Pancreas (tissue), 10 donors: ENCODE data around the gene SLC35F5. TPM values are rescaled to one million over a fixed set of nuclear protein-coding genes. Genes with fewer than 3 reads are reported as not detected.

Experiments used
- ATAC-seq, 4 donors: fragments of 200-7000 bp; cut with Tn5 transposase; one replicate each; pipeline versions ENCODE4 v1.8.0 to v1.9.1; 2020; ENCODE audit warnings: mild to moderate bottlenecking in 4 of 4, moderate library complexity in 4 of 4
- DNase-seq, 6 donors: peaks; one replicate each; pipeline ENCODE4 v3.0.0-alpha.2; 2020
- FAIRE-seq: peaks from 2 replicates; lab custom pipeline; 2012; peaks lifted over from hg19 to GRCh38; lab: Jason Lieb, UNC
- H3K27ac ChIP-seq, 4 donors: fragments of 200-600 bp; sonication (generic); 1 replicate in 3 of 4; 2 replicates in 1 of 4; pipeline versions ENCODE4 v1.5.0 to v1.8.0; 2020
- H3K27me3 ChIP-seq, 4 donors: fragments of 200-600 bp; one replicate each; pipeline ENCODE4 v1.8.0; 2021
- H3K36me3 ChIP-seq, 3 donors: fragments of 200-600 bp; sonication (generic) in 1 of 3; one replicate each; pipeline versions ENCODE4 v1.5.0 to v1.8.0; 2020 to 2021
- H3K4me1 ChIP-seq, 3 donors: fragments of 200-600 bp; one replicate each; pipeline ENCODE4 v1.8.0; 2021
- H3K4me3 ChIP-seq, 4 donors: fragments of 200-600 bp; sonication (generic) in 2 of 4; one replicate each; pipeline versions ENCODE4 v1.5.0 to v1.8.0; 2020 to 2021
- H3K9me3 ChIP-seq, 4 donors: fragments of 200-600 bp; one replicate each; pipeline ENCODE4 v1.8.0; 2021
- CTCF ChIP-seq, 4 donors: fragments of 200-600 bp; sonication (generic) in 3 of 4; IDR thresholded peaks; one replicate each; pipeline versions ENCODE4 v1.5.0 to v1.8.0; 2021; ENCODE audit warnings: antibody characterized with exemption in 4 of 4
- WGBS, 2 donors: extraction: QIAGEN DNeasy Blood & Tissue Kit; methylation state at CpG; one replicate each; pipeline ENCODE4 v1.1.7; 2013; 5-methylcytosine and 5-hydroxymethylcytosine counted together
- intact Hi-C, 3 donors: fragments of 100-400 bp; cut with DNase I; formaldehyde crosslinking; loops; one replicate each; pipeline versions ENCODE4 v1.11.1 to v1.14.2; 2022
- polyA plus RNA-seq, 2 donors: library from polyadenylated mRNA; stranded (reverse); fragments of 200-250 nt; gene quantifications; one replicate each; pipeline ENCODE4 v1.2.3, GENCODE V29; 2013
- total RNA-seq, 6 donors: library from RNA; stranded (reverse); fragmentation: NEBNext Ultra II Directional in 4 of 6; extraction: Animal tissue kit (Norgen Biotek cat#: 25700) in 4 of 6; gene quantifications; one replicate each; pipeline versions ENCODE4 v1.2.1 to v1.2.4, GENCODE V29; 2021 to 2023
- donor health status: healthy with polysubstance abuse.
- donor health status: DM: no; HTN: no; CAD: no; lungs with moderate emphysema.
- donor health status: DM: no; HTN: no; CAD: no.
- donor health status: control.
- donor health status: control.
- donor health status: Bipolar disorder and iron deficiency.
- donor health status: DM: yes; HTN: yes; CAD: no.
- donor health status: DM: no; HTN: no; CAD: no.
- donor health status: DM: no; HTN: no; CAD: no.
- donor health status: DM: yes; HTN: yes; CAD: no.

The SLC35F5 gene
- total and polyA plus RNA-seq, 8 donors: 12.6 to 58.6 (median 39.1) TPM

DNA sequence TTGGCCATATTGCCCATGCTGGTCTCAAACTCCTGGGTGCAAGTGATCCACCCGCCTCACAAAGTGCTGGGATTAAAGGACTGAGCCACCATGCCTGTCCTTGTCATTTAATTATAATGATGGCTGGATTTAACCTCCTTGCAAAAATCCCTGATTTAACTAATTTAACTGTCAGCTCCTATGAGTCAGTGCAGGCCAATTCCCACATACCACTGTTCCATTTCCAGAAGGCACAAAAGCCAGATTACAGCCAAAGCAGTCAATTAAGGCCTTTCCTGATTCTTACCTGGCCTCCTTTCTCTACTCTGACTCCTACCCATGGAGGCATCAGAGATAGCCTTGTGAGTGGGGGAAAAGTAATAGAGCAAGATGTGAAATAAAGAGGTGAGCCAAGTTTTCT, 12.3 kb upstream of the SLC35F5 start:
- WGBS, 2 donors: 91% methylated on average over 1 of the region's 1 CpG
- FAIRE-seq (no peak), DNase-seq (no peak), ATAC-seq (no peak)
- Histone ChIP-seq H3K27ac (no peak overlapping the region), H3K9me3 (no peaks in the 10 kb centered on the region), H3K4me3 (no peak overlapping the region), H3K36me3 (no peaks in the 10 kb centered on the region), H3K27me3 (no peaks in the 10 kb centered on the region), H3K4me1 (no peaks in the 10 kb centered on the region)
- intact Hi-C loops: loop anchor here in 1 of 3 donors (10.0 kb wide), 1 partner anchor 116 kb away; no protein-coding TSS in a partner anchor
- TF ChIP-seq CTCF (IDR thresholded peaks at IDR 0.05): no peak

DNA sequence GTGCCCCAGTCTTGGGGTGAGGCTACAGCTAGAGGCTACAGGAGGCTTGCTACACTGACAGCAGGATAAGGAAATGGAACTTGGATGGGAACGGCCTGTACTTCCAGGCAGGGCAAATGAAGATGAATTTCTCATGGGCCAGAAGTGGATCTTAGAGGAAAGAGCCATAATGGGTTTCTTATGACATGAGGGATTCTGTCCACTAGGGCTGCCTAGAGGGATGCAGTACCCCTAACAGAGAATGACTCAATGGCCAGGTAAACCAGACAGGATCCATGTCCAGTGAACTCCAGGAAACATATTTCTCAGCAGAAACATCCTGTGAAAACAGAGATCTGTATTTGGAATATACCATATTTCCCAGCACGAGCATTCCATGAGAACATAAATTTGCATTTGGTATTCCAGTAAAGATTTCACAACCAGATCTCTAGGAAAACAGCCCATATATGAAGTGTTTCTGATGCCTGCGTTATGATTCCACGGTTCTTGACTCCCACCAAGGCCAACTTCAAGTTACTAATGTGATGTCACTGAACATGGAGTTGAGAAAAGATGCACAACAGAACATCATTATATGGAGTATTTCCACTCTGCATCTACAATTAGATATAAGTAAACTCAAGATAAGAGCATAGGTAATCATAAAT, 11.5 kb upstream of the SLC35F5 start:
- H3K9me3 ChIP-seq: no peaks in the 10 kb centered on the region
- no peak for FAIRE-seq
- no peak for TF ChIP-seq CTCF (IDR thresholded peaks at IDR 0.05)
- 80 to 81% methylated on average over 4 of the region's 4 CpGs for WGBS, 2 donors
- H3K4me1 ChIP-seq: no peaks in the 10 kb centered on the region
- H3K27ac ChIP-seq: no peak overlapping the region
- H3K4me3 ChIP-seq: no peak overlapping the region
- no peaks in the 10 kb centered on the region for H3K36me3 ChIP-seq
- H3K27me3 ChIP-seq: no peaks in the 10 kb centered on the region
- DNase-seq: no peak
- intact Hi-C loops: loop anchor here in 1 of 3 donors (10.0 kb wide), 1 partner anchor 117 kb away; no protein-coding TSS in a partner anchor
- no peak for ATAC-seq

DNA sequence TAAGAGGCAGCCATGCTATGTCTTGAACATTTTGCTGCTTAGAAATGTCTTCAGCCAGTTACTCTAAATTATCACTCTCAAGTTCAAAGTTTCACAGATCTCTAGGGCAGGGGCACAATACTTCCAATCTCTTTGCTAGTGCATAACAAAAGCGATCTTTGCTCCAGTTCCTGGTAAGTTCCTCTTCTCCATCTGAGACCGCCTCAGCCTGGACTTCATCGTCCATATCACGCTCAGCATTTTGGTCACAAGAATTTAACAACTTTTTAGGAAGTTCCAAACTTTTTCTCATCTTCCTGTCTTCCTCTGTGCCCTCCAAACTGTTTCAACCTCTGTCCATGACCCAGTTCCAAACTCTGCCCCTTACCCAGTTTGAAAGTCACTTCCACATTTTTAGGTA, 8.8 kb upstream of the SLC35F5 start:
- no peak for FAIRE-seq
- H3K9me3 ChIP-seq: no peaks in the 10 kb centered on the region
- intact Hi-C loops: loop anchor here in 1 of 3 donors (10.0 kb wide), 1 partner anchor 120 kb away; no protein-coding TSS in a partner anchor

DNA sequence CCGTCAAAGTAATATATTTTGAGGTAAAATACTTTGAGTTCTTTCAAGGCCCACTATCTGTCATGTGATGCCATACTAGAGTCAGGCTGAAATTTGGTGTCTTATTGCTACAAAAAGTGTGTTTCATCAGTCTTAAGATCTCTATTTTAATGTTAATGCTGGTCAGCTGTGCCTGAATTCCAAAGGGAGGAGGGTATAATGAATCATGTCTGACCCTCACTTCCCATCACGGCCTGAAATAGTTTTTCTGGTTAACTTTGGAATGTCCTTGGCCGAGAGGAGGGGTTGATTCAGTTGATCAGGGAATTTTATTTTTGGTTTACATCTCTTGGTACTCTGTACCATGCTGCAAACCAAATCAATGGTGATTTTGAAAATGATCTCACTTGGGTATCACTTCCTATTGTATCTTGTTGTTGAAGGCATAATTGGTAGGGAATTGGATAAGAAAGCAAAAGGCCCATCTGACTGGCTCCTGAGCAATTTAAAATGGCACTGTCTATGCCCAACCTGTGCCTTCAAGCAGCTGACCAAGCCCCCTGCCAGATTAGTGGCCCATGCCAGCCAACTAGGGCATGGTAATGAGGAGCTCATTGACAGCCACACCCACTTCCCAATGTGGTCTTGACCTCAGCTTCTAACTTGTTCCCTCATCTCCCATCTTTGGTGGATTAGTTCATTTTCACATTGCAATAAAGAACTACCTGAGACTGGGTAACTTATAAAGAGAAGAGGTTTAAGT, 6.1 kb upstream of the SLC35F5 start:
- DNase-seq (no peak), FAIRE-seq (no peak), ATAC-seq (no peak)
- WGBS, 2 donors: 73 to 87% methylated on average over 3 of the region's 3 CpGs
- H3K27me3 ChIP-seq: no peaks in the 10 kb centered on the region
- no peak for TF ChIP-seq CTCF (IDR thresholded peaks at IDR 0.05)
- H3K4me3 ChIP-seq: no peak overlapping the region
- intact Hi-C loops: loop anchor here in 1 of 3 donors (10.0 kb wide), 1 partner anchor 122 kb away; no protein-coding TSS in a partner anchor
- no peak overlapping the region for H3K27ac ChIP-seq
- peaks cover 0 to under 1% (median 0%) of the 10 kb centered on the region in 3 donors for H3K4me1 ChIP-seq
- H3K36me3 ChIP-seq: no peaks in the 10 kb centered on the region
- H3K9me3 ChIP-seq: no peaks in the 10 kb centered on the region

More for the DNA sequence above, 8.8 kb upstream of the SLC35F5 start:
- no peaks in the 10 kb centered on the region for H3K36me3 ChIP-seq
- no peaks in the 10 kb centered on the region for H3K4me1 ChIP-seq
- DNase-seq (no peak), ATAC-seq (no peak)
- 76 to 92% methylated on average over 4 of the region's 4 CpGs for whole genome bisulfite sequencing, 2 donors
- TF ChIP-seq CTCF (IDR thresholded peaks at IDR 0.05): no peak
- H3K4me3 ChIP-seq: no peak overlapping the region
- no peaks in the 10 kb centered on the region for H3K27me3 ChIP-seq
- H3K27ac ChIP-seq: no peak overlapping the region
